ENCODE measurements around the gene MAD2L1BP. TPM values are rescaled to one million over a fixed set of nuclear protein-coding genes. Genes with fewer than 3 reads are reported as not detected.

MAD2L1BP gene
- total RNA-seq, result 15.4 and 18.1 TPM in 2 replicates

GRCh38 chr6:43635387-43636307 is at the start of gene MAD2L1BP:
Gene MAD2L1BP, plus strand, starts transcription at chr6:43635840. Its CDS starts 36 bp downstream, at chr6:43635876.

GRCh38 chr6:43629104-43629504 is 6.5 kb upstream of the MAD2L1BP start, which contains the start of gene GTPBP2:
Gene GTPBP2, minus strand, starts transcription at chr6:43629264. Its CDS starts 102 bp downstream, at chr6:43629162.

GRCh38 chr6:43644940-43645612 is 9.4 kb downstream of the MAD2L1BP start, which contains the start of gene RSPH9:
Gene RSPH9, plus strand, starts transcription at chr6:43645036. Its CDS starts 63 bp downstream, at chr6:43645099.

GRCh38 chr6:43687437-43688347 is 52.1 kb downstream of the MAD2L1BP start, which contains the start of gene MRPS18A:
Gene MRPS18A, minus strand, starts transcription at chr6:43687791. Its CDS starts 12 bp downstream, at chr6:43687779.

Other genes with a start within 250 kb of the MAD2L1BP start
- 20.3 and 23.0 TPM in 2 replicates for gene ABCC10, start 208.3 kb upstream of the MAD2L1BP start, total RNA-seq
- gene DLK2, start 180.3 kb upstream of the MAD2L1BP start, total RNA-seq, result 0.12 TPM in 1 of 2 replicates, not detected in the other
- gene TJAP1, start 158.3 kb upstream of the MAD2L1BP start, total RNA-seq, result 10.7 and 11.4 TPM in 2 replicates
- gene LRRC73, start 125.5 kb upstream of the MAD2L1BP start, total RNA-seq, result 0.79 and 0.81 TPM in 2 replicates
- 111 and 132 TPM in 2 replicates for gene YIPF3, start 118.9 kb upstream of the MAD2L1BP start, total RNA-seq
- 20.0 and 26.4 TPM in 2 replicates for gene POLR1C, start 118.8 kb upstream of the MAD2L1BP start, total RNA-seq
- gene XPO5, start 59.8 kb upstream of the MAD2L1BP start, total RNA-seq, result 12.7 and 19.7 TPM in 2 replicates
- 17.0 and 18.4 TPM in 2 replicates for gene POLH, start 59.7 kb upstream of the MAD2L1BP start, total RNA-seq
- gene GTPBP2, start 6.6 kb upstream of the MAD2L1BP start, total RNA-seq, result 46.4 and 47.8 TPM in 2 replicates
- gene RSPH9, start 9.2 kb downstream of the MAD2L1BP start, total RNA-seq, result 0.40 and 0.44 TPM in 2 replicates
- 39.5 and 42.5 TPM in 2 replicates for gene MRPS18A, start 52.0 kb downstream of the MAD2L1BP start, total RNA-seq
- 15.9 and 39.5 TPM in 2 replicates for gene VEGFA, start 134.4 kb downstream of the MAD2L1BP start, total RNA-seq

All from aortic smooth muscle cell (primary cell).